Measurements from ENCODE around the gene KREMEN2. TPM values are rescaled to one million over a fixed set of nuclear protein-coding genes. Genes with fewer than 3 reads are reported as not detected.

The KREMEN2 gene
- total RNA-seq, 1 donor from 2014 or later: not detected

DNA sequence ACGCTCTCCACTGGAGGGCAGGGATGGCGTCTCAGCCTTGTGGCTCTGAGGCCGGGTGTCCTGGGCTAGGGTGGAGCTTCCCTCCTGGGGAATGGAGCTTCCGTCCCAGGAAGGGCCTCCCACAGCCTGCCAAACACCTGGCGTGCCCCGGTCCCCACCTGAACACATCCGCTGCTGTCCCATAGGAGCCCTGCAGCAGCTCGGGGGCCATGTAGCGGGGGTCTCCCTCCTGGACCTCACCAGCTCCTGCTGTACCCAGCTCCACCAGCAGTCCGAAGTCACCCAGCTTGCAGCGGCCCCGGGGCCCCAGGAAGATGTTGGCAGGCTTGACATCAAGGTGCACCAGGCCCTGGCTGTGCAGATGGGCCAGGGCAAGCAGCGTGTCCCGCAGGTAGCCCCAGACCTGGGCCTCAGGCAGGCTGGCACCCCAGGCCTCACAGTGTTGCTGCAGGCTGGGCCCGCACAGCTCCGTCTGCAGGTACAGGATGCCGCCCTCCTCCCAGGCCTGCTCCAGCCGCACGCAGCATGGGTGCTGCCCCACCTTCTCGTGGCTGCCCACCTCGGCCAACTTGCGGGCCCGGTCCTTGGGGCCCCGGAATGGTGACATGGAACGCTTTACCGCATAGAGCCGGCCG, 11.2 kb downstream of the KREMEN2 start:
- intact Hi-C loops (cut with micrococcal nuclease): no loop called here

DNA sequence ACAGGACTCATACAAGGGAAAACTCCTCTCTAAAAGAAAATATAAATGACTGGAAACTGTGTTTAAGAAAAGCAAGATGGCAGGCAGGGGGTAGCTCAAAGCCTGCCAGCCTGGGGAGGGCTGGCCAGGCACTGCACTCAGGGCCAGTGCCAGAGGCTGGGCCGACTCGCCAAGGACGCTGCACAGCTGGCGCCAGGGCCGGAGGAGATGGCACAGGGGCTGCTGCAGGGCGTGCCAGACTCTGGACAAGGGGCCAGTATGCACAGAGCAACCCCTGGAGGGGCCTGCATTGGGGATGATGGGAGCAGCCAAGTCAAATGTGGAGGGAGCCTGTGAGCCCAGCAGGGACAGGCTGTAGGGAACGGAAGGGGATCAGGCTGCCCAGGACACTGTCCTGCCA, 12.1 kb downstream of the KREMEN2 start:
- intact Hi-C loops (cut with micrococcal nuclease): no loop called here

DNA sequence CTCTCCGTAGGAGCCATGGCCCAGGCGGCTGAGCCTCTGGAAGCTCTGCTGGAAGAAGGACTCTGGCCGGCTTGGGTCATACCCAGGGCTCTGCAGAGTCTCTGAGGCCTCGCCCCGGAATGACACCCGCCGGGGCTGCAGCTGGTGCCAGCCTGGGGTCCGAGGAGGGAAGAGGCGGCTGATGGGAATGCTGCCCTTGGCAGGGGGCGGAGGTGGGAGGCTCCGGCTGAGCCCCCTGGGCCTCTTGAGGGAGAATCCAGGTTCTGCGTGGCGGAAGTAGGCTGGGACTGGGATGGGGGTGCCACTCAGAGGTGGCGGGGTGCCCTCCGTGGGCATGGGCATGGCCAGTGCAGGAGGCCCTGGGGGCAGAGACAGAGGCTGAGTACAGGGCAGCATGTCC, 12.6 kb downstream of the KREMEN2 start:
- intact Hi-C loops (cut with micrococcal nuclease): no loop called here

DNA sequence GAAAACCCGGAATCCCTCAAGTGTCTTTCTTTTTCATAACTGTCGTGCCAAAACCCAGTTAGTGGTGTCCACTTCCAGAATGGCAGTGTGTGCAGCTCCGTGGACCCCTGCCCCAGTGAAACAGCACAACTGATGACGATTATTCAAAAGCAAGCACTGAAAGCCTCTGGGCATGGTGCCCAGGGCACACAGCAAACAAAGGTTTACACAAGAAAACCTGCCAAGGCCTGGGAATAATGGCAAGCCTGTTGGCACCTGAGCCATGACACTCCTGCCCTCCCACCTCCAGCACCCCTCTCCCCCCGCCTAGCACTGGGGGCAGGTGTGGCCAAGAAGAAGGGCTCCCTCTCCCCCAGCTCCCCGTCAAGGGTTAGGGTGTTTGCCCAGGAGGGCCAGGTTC, 13.4 kb downstream of the KREMEN2 start:
- intact Hi-C loops (cut with micrococcal nuclease): no loop called here

DNA sequence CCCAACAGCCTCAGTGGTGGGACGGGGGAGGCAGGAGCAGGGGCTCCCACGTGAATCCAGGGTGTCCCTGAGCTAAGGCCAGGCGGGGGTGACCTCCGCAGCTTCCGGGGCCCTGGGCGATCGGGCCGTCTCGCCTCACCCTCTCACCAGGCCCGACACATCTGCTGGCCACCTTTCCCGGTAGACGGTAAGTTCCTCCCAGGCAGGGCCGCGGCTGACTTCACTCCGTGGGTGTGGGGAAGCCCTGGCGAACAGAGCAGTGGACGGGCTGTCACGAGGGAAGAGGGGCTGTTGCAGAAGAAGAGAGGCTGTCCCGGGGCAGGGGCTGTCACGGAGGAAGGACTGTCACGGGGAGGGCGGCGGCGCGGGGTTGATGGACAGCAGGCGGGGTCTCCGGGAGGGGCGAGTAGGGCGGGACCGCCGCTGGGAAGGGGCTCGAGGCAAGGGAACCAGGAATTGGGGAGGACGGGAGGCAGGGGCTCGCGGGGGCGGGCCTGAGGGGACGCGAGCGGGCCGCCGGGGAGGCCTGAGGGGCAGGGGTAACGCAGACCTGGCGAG, 15.7 kb downstream of the KREMEN2 start:
- intact Hi-C loops (cut with micrococcal nuclease): loop anchor here (1.0 to 5.0 kb wide), 2 partner anchors 9 to 72 kb away; no protein-coding TSS in a partner anchor

DNA sequence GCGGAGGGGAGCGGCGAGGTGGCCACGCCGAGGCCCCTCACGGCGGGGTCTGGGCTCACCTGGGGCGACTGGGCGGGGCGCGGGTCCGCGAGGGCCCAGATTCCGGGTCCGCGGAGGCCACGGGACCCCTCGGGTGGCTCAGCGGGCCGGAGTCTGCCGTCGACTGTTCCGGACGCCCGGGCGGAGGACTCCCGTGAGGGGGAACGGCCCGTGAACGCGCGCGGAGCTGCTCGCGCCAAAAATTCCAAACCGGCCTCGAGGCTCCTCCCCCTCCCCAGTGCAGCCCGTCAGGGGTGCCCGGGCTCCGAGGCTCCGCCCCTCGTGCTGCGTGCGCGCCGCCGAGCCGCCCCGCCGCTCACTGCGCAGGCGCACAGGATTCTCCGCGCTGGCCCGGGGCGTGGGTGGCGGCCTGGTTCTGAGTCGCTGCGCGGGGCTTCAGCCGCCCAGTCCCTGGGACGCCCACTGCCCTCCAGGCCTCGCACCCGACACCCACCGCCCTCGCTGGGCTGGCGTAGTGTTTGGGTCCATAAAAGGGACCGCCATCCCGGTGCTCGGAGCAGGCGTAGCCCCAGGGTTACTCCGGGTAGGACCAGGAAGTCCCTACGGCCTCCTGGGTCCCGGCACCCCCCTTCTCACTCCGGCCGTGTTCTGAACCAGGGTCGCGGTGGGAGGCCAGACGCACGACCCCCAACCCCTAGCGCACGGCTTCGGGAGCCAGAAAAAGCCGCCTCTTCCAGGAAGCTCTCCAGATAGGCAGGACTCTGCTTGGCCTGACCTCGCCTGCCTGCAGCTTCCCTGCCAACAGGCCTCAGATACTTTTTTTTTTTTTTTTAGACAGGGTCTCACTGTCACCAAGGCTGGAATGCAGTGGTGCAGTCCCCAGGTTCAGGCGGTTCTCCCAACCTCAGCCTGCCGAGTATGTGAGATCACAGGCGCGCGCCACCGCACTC, 16.4 kb downstream of the KREMEN2 start, which contains the start of gene PKMYT1:
Gene PKMYT1, minus strand, starts transcription at position 220 of the 950 bp plus-strand sequence. CDS start 789 bp downstream, outside the sequence.
- intact Hi-C loops (cut with micrococcal nuclease): loop anchor here (1.0 to 5.0 kb wide), 2 partner anchors 10 to 73 kb away; no protein-coding TSS in a partner anchor

DNA sequence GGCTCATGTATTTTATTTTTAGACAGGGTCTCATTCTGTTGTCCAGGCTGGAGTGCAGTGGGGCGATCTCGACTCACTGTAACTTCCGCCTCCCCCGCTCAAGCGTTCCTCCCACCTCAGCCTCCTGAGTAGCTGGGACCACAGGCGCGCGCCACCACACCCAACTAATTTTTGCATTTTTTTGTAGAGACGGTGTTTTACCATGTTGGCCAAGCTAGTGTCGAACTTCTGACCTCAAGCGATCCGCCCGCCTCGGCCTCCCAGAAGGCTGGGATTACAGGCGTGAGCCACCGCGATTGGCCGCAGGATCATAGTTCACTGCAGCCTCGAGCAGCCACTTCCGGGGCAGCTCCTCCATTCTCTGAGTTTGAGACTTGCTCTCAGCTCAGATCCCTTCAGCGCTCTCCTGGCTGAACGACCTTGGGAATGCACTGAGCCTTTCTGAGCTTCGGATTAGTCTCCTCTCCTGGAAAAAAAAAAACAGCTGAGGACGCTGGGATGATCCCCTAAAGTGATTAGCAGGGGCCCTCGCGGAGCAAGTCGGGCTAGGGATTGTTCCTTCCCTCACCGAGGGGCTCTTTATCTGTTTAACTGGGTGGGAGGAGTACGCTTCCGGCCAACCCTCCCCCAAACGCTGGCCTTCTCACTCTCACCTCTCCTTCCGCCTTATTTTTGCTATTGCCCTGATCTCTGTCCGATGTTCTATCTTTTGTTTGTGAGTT, 17.3 kb downstream of the KREMEN2 start:
- intact Hi-C loops (cut with micrococcal nuclease): loop anchor here (5.0 kb wide), 1 partner anchor 74 kb away; no protein-coding TSS in a partner anchor

DNA sequence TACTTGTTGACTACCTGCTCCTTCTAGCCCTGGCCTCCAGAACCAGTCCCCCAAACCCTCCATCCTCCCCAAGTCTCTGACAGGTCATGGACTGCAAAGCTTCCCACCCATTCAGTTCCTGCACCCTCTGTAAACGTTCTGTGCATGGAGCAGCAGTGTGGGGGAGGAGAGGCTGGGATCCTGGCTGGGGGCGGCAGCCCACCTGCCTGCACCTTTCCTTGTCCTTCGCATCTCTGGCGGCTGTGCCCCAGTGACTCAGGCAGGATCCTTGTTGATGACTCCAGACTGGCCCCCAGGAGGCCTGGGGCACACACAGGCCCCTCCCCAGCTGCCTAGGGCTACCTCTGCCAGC, 17.8 kb downstream of the KREMEN2 start:
- intact Hi-C loops (cut with micrococcal nuclease): loop anchor here (5.0 kb wide), 1 partner anchor 75 kb away; no protein-coding TSS in a partner anchor

DNA sequence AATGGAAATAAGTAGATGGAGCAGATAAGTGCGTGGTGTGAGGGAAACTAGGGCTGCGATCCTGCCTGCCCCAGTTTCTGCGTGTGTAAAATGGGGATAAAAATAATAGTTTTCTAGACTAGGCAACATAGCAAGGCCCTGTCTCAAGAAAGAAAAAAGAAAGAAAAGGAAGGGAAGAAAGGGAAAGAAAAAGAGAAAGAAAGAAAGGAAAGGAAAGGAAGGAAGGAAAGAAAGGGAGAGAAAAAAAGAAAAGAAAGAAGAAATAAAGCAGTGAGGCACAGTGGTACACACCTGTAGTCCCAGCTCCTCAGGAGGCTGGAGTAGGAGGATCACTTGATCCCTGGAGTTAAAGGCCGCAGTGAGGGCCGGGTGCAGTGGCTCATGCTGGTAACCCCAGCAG, 18.3 kb downstream of the KREMEN2 start:
- intact Hi-C loops (cut with micrococcal nuclease): loop anchor here (5.0 kb wide), 1 partner anchor 75 kb away; no protein-coding TSS in a partner anchor

DNA sequence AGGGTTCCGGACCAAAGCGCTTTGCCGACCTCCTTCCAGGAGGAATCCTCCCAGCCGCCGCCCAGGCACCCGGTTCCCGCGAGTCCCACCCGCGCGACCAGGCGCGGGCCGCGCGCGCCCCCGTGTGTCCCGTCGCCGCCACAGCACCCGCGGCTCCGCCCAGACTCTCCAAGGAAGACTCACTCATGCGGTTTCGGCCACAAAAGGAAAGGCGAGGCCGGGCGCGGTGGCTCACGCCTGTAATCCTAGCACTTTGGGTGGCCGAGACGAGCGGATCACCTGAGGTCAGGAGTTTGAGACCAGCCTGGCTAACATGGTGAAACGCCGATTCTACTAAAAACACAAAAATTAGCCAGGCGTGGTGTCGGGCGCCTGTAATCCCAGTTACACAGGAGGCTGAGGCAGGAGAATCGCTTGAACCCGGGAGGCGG, 19.6 kb downstream of the KREMEN2 start:
- intact Hi-C loops (cut with micrococcal nuclease): loop anchor here (5.0 kb wide), 1 partner anchor 76 kb away; no protein-coding TSS in a partner anchor

DNA sequence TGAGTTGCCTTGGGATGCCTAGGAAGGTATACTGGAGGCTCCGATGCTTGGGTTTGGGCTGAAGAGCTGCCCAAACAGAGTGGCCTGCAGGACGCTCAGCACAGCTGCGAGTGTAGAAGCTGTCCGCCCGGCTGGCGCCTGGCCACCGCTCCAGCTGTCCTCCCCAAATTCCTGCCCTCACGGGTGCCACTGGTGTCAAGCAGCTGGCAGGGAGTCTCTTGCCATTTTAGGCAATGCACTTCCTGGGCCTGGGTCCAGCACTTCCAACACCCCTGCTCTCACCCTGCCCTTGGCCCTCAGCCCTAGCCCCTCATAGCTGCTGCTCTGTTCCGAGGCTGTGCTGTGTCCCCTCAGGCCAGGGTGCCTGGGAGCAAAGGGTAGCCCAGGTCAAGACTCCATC, 21.4 kb downstream of the KREMEN2 start:
- intact Hi-C loops (cut with micrococcal nuclease): no loop called here

DNA sequence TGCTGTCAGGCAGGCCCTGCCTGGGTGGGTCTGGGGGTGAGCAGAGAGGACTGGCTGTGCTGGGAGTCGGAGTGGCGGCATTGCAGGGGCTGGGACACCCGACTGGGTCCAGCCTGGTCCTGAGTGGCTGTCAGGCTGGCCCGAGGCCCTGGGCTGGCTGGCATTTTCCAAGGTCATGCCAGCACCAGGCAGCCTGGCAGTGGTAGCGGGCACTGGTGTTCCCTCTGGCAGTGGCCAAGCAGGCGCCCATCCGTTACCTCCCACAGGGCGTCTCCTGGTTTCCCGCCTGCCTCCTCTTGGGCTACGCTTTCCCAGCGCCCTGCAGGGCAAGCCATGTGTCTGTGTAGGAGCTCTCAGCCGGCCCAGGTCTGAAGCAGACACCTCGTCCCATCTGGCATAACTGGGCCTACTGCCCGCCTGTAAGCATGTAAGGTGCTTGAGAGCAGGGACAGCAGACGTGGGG, 21.8 kb downstream of the KREMEN2 start:
- intact Hi-C loops (cut with micrococcal nuclease): no loop called here

DNA sequence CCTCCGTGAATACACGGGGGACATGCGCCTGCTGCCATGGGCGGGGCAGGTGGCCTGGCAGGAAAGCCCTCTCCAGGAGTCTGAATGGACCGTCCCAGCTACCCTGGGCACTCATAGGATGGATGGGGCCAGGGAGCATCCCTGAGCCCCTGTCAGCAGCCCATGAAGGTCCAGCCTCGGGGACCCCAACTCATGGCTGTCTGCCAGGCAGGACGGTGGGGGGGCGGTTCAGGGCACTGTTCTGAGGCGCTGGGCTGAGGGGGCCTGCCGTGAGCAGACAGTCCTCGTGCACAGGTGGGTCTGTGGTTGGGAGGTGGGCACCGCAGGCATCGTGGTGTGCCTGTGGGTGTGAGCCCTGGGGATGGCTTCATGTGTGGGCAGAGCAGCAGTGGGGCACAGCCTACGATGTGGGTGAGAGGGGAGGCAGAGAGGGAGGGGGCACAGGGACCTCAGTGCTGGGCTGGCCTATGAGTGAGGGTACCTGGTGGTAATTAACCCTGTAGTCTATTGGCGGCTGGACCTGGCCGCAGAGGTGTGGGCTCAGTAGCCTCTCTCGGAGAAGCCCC, 22.6 kb downstream of the KREMEN2 start:
- intact Hi-C loops (cut with micrococcal nuclease): no loop called here

DNA sequence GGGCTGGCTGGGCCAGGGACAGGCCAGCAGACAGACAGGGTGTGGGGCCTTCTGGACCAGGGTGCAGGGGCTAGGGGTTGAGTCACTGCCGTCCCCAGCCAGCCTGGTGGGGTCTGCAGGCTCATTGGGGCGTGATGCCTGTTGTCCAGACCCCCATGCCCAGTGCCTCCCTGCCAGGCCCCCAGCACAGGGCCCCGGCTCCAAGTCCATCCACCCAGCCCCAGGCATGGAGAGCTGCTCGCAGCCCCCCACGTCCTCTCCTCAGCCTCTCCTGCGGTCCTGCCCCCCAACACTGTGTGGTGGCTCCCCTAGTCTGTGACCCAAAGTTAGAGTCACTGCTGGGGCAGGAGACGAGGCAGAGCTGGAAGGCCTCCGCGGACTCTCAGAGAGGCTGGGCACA, 23.2 kb downstream of the KREMEN2 start:
- intact Hi-C loops (cut with micrococcal nuclease): no loop called here

DNA sequence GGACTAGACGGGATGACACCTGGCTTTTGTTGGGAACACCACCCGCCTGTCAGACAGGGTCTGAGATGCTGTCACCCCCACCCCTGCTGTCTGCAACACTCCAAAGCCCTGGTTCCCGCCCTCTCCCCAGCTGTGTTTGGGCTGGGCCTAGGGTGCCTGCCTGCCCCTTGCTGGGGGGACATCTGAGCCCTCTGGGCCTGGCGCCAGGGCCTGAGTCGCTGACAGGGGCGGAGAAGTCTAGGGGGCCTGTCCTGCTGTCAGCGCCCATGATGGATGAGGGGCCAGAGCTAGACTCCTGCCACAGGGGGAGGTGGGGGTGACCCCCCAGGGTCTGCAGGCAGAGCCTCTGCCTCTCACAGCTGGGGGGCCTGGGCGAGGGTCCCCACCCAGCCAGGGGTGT, 23.8 kb downstream of the KREMEN2 start:
- intact Hi-C loops (cut with micrococcal nuclease): no loop called here

DNA sequence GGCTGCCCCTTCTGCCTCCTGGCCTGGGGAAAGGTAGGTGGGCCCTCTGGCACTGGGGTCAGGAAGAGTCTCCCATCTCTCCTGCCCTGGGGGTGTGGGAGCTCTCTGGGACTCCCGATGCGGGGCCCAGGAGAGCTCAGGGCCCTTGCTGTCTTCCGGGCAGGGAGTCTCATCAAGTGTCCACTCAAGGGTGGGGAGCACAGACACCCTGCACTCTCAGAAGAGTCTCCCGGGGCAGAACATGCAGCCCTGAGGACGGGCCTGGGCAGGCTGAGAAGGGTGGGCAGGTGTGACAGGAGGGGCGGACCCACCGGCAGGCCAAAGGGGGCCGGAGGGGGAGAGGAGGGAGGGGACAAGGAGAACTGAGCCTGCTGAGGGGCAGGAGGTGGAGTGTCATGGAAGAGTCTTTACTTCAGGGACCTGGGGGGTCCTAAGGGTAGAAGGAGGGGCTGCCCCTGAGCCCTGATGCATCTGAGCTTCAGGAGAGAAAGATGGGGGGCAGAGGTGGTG, 24.6 kb downstream of the KREMEN2 start:
- intact Hi-C loops (cut with micrococcal nuclease): no loop called here

DNA sequence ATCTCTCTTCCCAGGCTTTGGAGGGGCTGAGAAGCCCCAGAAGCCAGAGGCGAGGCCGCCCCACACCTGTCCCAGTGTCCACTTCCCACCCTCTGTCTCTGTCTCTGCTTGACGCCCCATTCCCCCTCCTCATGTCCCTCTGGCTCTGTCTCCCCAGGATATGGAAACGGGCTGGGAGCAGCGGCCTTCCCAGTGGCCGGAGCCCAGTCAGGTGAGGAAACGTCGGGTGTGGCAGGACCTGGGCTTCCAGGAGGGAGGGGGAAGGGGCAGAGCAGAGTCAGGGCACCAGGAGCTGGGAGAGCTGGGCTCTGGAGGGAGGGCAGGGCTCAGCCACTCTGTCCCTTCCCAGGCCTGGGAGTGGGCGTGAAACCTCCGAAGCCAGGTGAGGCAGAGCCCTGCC, 26.8 kb downstream of the KREMEN2 start:
- intact Hi-C loops (cut with micrococcal nuclease): no loop called here

DNA sequence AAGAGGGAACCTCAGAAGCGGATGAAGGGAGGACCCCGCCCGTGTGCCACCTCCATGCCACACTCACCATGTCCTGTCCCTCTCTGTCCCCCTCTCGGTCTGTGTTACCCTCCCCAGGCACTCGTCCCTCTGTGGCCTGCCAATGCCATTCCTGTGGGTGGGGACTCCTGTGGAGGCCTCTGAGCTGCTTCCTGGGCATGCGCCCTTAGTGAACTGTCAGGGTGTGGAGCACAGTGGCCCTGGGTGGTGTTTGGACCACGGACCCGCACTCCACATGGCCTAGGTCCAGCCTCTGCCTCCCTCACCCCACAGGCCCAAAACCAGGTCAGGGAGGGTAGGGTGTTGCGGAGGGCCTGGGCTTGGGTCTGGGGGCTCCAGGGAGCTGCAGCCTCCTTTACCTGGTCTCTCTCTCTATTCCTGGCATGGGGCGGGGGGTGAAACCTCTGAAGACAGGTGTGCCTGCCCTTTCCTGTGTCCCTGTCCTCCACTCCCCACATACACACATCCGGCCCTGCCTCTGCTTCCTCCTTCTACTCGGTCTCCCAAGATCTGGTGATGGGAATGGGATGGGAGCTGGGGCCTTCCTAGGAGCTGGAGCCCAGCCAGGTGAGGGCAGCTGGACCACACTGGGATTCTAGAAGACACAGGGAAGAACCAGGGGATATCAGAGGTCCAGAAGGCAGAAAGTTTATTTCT, 27.6 kb downstream of the KREMEN2 start:
- intact Hi-C loops (cut with micrococcal nuclease): no loop called here

DNA sequence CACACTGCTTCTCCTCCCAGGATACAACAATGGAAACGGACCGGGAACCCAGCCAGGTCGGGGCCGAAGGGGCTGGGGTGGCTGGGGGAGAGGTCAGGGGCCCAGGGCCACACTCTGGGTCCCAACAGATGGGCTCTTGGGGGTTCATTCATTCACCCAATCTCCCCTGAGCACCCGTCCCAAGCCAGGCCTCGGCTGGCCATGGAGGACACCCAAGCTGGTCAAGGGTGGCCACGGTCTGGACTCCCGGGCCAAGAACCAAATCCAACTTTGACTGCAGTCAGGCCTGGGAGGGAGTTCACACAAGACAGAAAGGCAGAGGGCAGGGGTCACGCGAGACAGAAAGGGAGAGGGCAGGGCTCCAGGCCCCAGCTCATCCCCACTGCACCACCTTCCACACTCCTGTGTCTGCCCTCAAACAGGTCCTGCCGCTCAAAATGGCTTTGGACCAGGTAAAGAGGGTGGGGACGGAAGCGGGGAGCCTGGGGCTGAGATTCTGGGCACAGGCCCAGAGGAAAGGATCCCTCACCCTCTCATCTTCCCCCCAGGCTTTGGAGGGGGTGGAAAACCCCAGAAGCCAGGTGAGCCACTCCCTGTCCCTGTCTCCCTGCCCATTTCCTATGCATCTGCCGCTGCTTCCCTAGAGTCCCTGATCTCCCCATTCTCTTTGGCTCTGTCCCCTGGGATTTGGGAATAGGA, 28.5 kb downstream of the KREMEN2 start:
- intact Hi-C loops (cut with micrococcal nuclease): no loop called here

Data from T-helper 2 cell treated with Interferon-gamma antibody and Interleukin-4, amounts not matched to agents 100 ng/mL and 5 ng/mL, for 36 hours (primary cell).